ENCODE results near the gene GPD2. TPM values are rescaled to one million over a fixed set of nuclear protein-coding genes. Genes with fewer than 3 reads are reported as not detected.

Gene GPD2
- total and polyA plus RNA-seq, 2 of the 8 experiments (the other 6 are each of a cell fraction or from before 2014, with no cell fraction given) = 8.4 to 43.1 TPM

- Histone ChIP-seq H3K79me1 (ENCODE audit: low read depth, low read length) (no peaks in the 10 kb centered on the region; the same call in 1 of the 2 replicates), H2BK5ac (ENCODE audit: low read depth, low read length) (no peak overlapping the region), H3K27ac (ENCODE audit: low read depth, low read length) (no peak overlapping the region), H3K9ac (replicated peaks in 1 of 4; ENCODE audit: extremely low read depth in 1 of 4, low read depth in 3 of 4, low read length in 3 of 4) (no peak overlapping the region), H3K4me2 (ENCODE audit: insufficient read depth in 1 of 2, low read depth in 2 of 2, low read length in 2 of 2) (no peak overlapping the region), H3K79me2 (ENCODE audit: control insufficient read depth in 1 of 2, insufficient read depth in 2 of 2, low read length in 2 of 2) (peaks cover 0 to 13% of the 10 kb centered on the region in 2 experiments; a peak in 2 of 4 replicates), H2BK12ac (ENCODE audit: low read depth, low read length) (no peak overlapping the region), H3K4me1 (replicated peaks in 1 of 4; ENCODE audit: control insufficient read depth in 3 of 4, insufficient read depth in 4 of 4, low read length in 3 of 4) (no peaks in the 10 kb centered on the region), H3K9me3 (ENCODE audit: insufficient read depth in 2 of 2, low read depth in 1 of 2, low read length in 1 of 2) (no peaks in the 10 kb centered on the region), H2BK120ac (replicated peaks; ENCODE audit: low read depth, low read length) (no peak overlapping the region), H3K56ac (replicated peaks; ENCODE audit: insufficient read length, low read depth, low read length) (no peak overlapping the region), H2AK5ac (ENCODE audit: low read depth, low read length) (no peak overlapping the region), H2BK20ac (ENCODE audit: low read length) (no peak overlapping the region), H4K5ac (ENCODE audit: insufficient read length, low read depth, low read length) (no peak overlapping the region), H2AFZ (ENCODE audit: low read length) (no peak overlapping the region), H3K18ac (ENCODE audit: extremely low read depth, low read length) (no peak overlapping the region), H3K14ac (ENCODE audit: insufficient read length) (no peak overlapping the region), H3K4ac (replicated peaks; ENCODE audit: insufficient read length, low read depth, low read length) (no peak overlapping the region), H3K36me3 (ENCODE audit: control insufficient read depth in 2 of 4, insufficient read depth in 4 of 4, low read length in 3 of 4) (no peaks in the 10 kb centered on the region; a peak in 1 of 8 replicates), H4K20me1 (replicated peaks in 1 of 2; ENCODE audit: control insufficient read depth in 1 of 2, insufficient read depth in 2 of 2, low read length in 2 of 2) (no peaks in the 10 kb centered on the region), H4K91ac (replicated peaks; ENCODE audit: insufficient read length, low read length) (no peak overlapping the region), H3K23ac (ENCODE audit: insufficient read length) (no peak overlapping the region), H2BK15ac (ENCODE audit: low read length) (no peak overlapping the region), H3K23me2 (ENCODE audit: low read depth, low read length) (peaks cover 1% of the 10 kb centered on the region), H3K4me3 (ENCODE audit: extremely low read depth in 1 of 4, insufficient read depth in 2 of 4, low read depth in 3 of 4, low read length in 4 of 4) (no peak overlapping the region), H3K27me3 (replicated peaks in 1 of 4; ENCODE audit: control insufficient read depth in 3 of 4, extremely low read depth in 1 of 4, insufficient read depth in 3 of 4, low read length in 3 of 4) (no peaks in the 10 kb centered on the region; a peak in 1 of 7 replicates), H4K8ac (ENCODE audit: extremely low read depth, insufficient read depth, low read length) (no peak overlapping the region)
- no peak for DNase-seq (ENCODE audit: low read depth in 1 of 2, low spot score in 2 of 2)
- FAIRE-seq = no peak
- TF ChIP-seq CHD1 (IDR thresholded peaks at IDR 0.05; ENCODE audit: low read depth, low read length) (no peak), BACH1 (IDR thresholded peaks at IDR 0.05; ENCODE audit: low read length) (peak; percentile 96), SP2 (IDR thresholded peaks at IDR 0.05; ENCODE audit: low read length) (no peak), CREB1 (IDR thresholded peaks at IDR 0.05) (no peak), MAFK (IDR thresholded peaks at IDR 0.05; ENCODE audit: low read depth, low read length) (peak; percentile 69)
- WGBS, 2 experiments (ENCODE audit: extremely low coverage in 1 of 2, insufficient coverage in 1 of 2, insufficient read length in 1 of 2, insufficient replicate concordance in 2 of 2, low coverage in 1 of 2, low lambda C conversion rate in 2 of 2, missing lambda C conversion rate in 1 of 2) = 91% methylated on average over 6 of the region's 6 CpGs; no CpG with 5 or more reads in 1 of the 2 experiments
- POLR2A ChIA-PET (ENCODE audit: partially characterized antibody) = interaction anchor here (1.0 kb wide), 1 partner anchor 9 kb away, joined by 3 read pairs; no protein-coding TSS in a partner anchor
- CTCF ChIA-PET (ENCODE audit: partially characterized antibody) = interaction anchor here (0.7 to 1.5 kb wide), 2 partner anchors 12 to 143 kb away, joined by 3 to 4 read pairs; no protein-coding TSS in a partner anchor
These were observed 9.4 kb downstream of the GPD2 start for GRCh38 chr2:156445296-156446220.

Measured in H1 (cell line).